H1 (cell line): Measurements from ENCODE around the gene CAPN9. TPM values are rescaled to one million over a fixed set of nuclear protein-coding genes. Genes with fewer than 3 reads are reported as not detected.

ENCODE experiments used
- CTCF ChIA-PET: fragments of 300-600 bp; sonication (Branson Sonifier 250); formaldehyde crosslinking; loops from one replicate; lab custom pipeline; 2021; ENCODE audit not compliant: partially characterized antibody; lab: Charles Lee
- POLR2A ChIA-PET: fragments of 300-600 bp; sonication (Branson Sonifier 250); formaldehyde crosslinking; loops from one replicate; lab custom pipeline; 2021; ENCODE audit warnings: inconsistent platforms; ENCODE audit not compliant: partially characterized antibody; lab: Charles Lee
- DNase-seq, 2 experiments: peaks; one replicate each; pipeline versions ENCODE4 v3.0.0 to v3.0.0-alpha.2; 2010 to 2022; ENCODE audit warnings: low spot score in 2 of 2, low read depth in 1 of 2, mixed read lengths in 1 of 2
- FAIRE-seq: peaks from 2 replicates; lab custom pipeline; 2011; peaks lifted over from hg19 to GRCh38; lab: Jason Lieb, UNC
- H2AFZ ChIP-seq: 2 replicates; pipeline ENCODE4 v1.8.1; 2012; ENCODE audit warnings: low read length, inconsistent platforms
- H2AK5ac ChIP-seq: 2 replicates; pipeline ENCODE4 v1.6.1; 2013; ENCODE audit warnings: low read depth, low read length
- H2BK120ac ChIP-seq: replicated peaks from 2 replicates; pipeline ENCODE3; 2013; ENCODE audit warnings: low read depth, low read length, inconsistent platforms
- H2BK12ac ChIP-seq: 2 replicates; pipeline ENCODE4 v1.6.1; 2013; ENCODE audit warnings: low read depth, low read length
- H2BK15ac ChIP-seq: 2 replicates; pipeline ENCODE4 v1.6.1; 2013; ENCODE audit warnings: low read length
- H2BK20ac ChIP-seq: 2 replicates; pipeline ENCODE4 v1.6.1; 2013; ENCODE audit warnings: low read length
- H2BK5ac ChIP-seq: 2 replicates; pipeline ENCODE4 v1.6.1; 2013; ENCODE audit warnings: low read depth, low read length
- H3K14ac ChIP-seq: 2 replicates; pipeline ENCODE4 v1.6.1; 2013; ENCODE audit warnings: inconsistent platforms; ENCODE audit not compliant: insufficient read length
- H3K18ac ChIP-seq: 2 replicates; pipeline ENCODE4 v1.6.1; 2013; ENCODE audit warnings: low read length; ENCODE audit errors: extremely low read depth
- H3K23ac ChIP-seq: 2 replicates; pipeline ENCODE4 v1.6.1; 2013; ENCODE audit warnings: inconsistent platforms; ENCODE audit not compliant: insufficient read length
- H3K23me2 ChIP-seq: 2 replicates; pipeline ENCODE4 v1.6.1; 2013; ENCODE audit warnings: low read depth, low read length
- H3K27ac ChIP-seq: 2 replicates; pipeline ENCODE4 v1.6.1; 2011; ENCODE audit warnings: low read depth, low read length, inconsistent platforms
- H3K27me3 ChIP-seq, 4 experiments: replicated peaks in 1 of 4; 1 replicate in 1 of 4; 2 replicates in 3 of 4; pipeline versions ENCODE4 v1.6.1 to v1.8.1; 2011 to 2013; ENCODE audit warnings: low read length in 3 of 4, mild to moderate bottlenecking in 3 of 4, inconsistent platforms in 2 of 4, mixed read lengths in 2 of 4, moderate library complexity in 1 of 4; ENCODE audit not compliant: control insufficient read depth in 3 of 4, insufficient read depth in 3 of 4; ENCODE audit errors: extremely low read depth in 1 of 4
- H3K36me3 ChIP-seq, 4 experiments: 2 replicates each; pipeline versions ENCODE4 v1.6.1 to v1.8.1; 2011 to 2013; ENCODE audit warnings: mild to moderate bottlenecking in 4 of 4, low read length in 3 of 4, moderate library complexity in 2 of 4, control low read depth in 1 of 4, inconsistent platforms in 1 of 4; ENCODE audit not compliant: insufficient read depth in 4 of 4, control insufficient read depth in 2 of 4
- H3K4ac ChIP-seq: replicated peaks from 2 replicates; pipeline ENCODE3; 2013; ENCODE audit warnings: low read length, low read depth, mixed read lengths, inconsistent platforms; ENCODE audit not compliant: insufficient read length
- H3K4me1 ChIP-seq, 4 experiments: replicated peaks in 1 of 4; 1 replicate in 1 of 4; 2 replicates in 3 of 4; pipeline versions ENCODE4 v1.6.1 to v1.8.1; 2011 to 2013; ENCODE audit warnings: low read length in 3 of 4, inconsistent platforms in 2 of 4, mixed read lengths in 1 of 4; ENCODE audit not compliant: insufficient read depth in 4 of 4, control insufficient read depth in 3 of 4
- H3K4me2 ChIP-seq, 2 experiments: 2 replicates each; pipeline versions ENCODE4 v1.6.1 to v1.8.1; 2011 to 2013; ENCODE audit warnings: low read depth in 2 of 2, low read length in 2 of 2, control low read depth in 1 of 2, inconsistent platforms in 1 of 2, mild to moderate bottlenecking in 1 of 2; ENCODE audit not compliant: insufficient read depth in 1 of 2
- H3K4me3 ChIP-seq, 4 experiments: fragments of 200-600, 300-600 bp in 1 of 4; sonication (generic), shearing (Covaris generic), sonication (Bioruptor Twin) in 1 of 4; 2 replicates each; pipeline versions ENCODE4 v1.5.1 to v1.8.1; 2011 to 2016; ENCODE audit warnings: low read length in 4 of 4, low read depth in 3 of 4, control low read depth in 2 of 4, inconsistent platforms in 2 of 4, mild to moderate bottlenecking in 2 of 4, mixed read lengths in 1 of 4, moderate library complexity in 1 of 4; ENCODE audit not compliant: insufficient read depth in 2 of 4; ENCODE audit errors: extremely low read depth in 1 of 4
- H3K56ac ChIP-seq: replicated peaks from 2 replicates; pipeline ENCODE3; 2013; ENCODE audit warnings: low read depth, mild to moderate bottlenecking, mixed read lengths, low read length, inconsistent platforms; ENCODE audit not compliant: insufficient read length
- H3K79me1 ChIP-seq: 2 replicates; pipeline ENCODE4 v1.6.1; 2013; ENCODE audit warnings: low read depth, low read length, control low read depth
- H3K79me2 ChIP-seq, 2 experiments: 2 replicates each; pipeline versions ENCODE4 v1.6.1 to v1.8.1; 2012 to 2013; ENCODE audit warnings: low read length in 2 of 2, mild to moderate bottlenecking in 2 of 2, inconsistent platforms in 1 of 2; ENCODE audit not compliant: insufficient read depth in 2 of 2, control insufficient read depth in 1 of 2
- H3K9ac ChIP-seq, 4 experiments: replicated peaks in 1 of 4; 1 replicate in 1 of 4; 2 replicates in 3 of 4; pipeline versions ENCODE4 v1.6.1 to v1.8.1; 2011 to 2013; ENCODE audit warnings: low read depth in 3 of 4, low read length in 3 of 4, control low read depth in 2 of 4, mild to moderate bottlenecking in 2 of 4, moderate library complexity in 2 of 4, inconsistent platforms in 1 of 4; ENCODE audit errors: extremely low read depth in 1 of 4
- H3K9me3 ChIP-seq, 2 experiments: 2 replicates each; pipeline versions ENCODE4 v1.6.1 to v1.8.1; 2012 to 2013; ENCODE audit warnings: mild to moderate bottlenecking in 2 of 2, moderate library complexity in 2 of 2, control low read depth in 1 of 2, inconsistent platforms in 1 of 2, low read depth in 1 of 2, low read length in 1 of 2, mixed read lengths in 1 of 2; ENCODE audit not compliant: insufficient read depth in 2 of 2
- H4K20me1 ChIP-seq, 2 experiments: replicated peaks in 1 of 2; 2 replicates each; pipeline versions ENCODE3 to v1.8.1; 2011 to 2013; ENCODE audit warnings: inconsistent platforms in 2 of 2, low read length in 2 of 2, mild to moderate bottlenecking in 1 of 2; ENCODE audit not compliant: insufficient read depth in 2 of 2, control insufficient read depth in 1 of 2
- H4K5ac ChIP-seq: 2 replicates; pipeline ENCODE4 v1.6.1; 2013; ENCODE audit warnings: low read length, low read depth, mixed read lengths, inconsistent platforms; ENCODE audit not compliant: insufficient read length
- H4K8ac ChIP-seq: 2 replicates; pipeline ENCODE4 v1.8.0; 2013; ENCODE audit warnings: mild to moderate bottlenecking, moderate library complexity, low read length, inconsistent platforms; ENCODE audit not compliant: insufficient read depth; ENCODE audit errors: extremely low read depth
- H4K91ac ChIP-seq: replicated peaks from 2 replicates; pipeline ENCODE3; 2013; ENCODE audit warnings: low read length, mixed read lengths, inconsistent platforms; ENCODE audit not compliant: insufficient read length
- KDM1A ChIP-seq: fragments of 200-600, 300-600 bp; sonication (generic); IDR thresholded peaks from 2 replicates; pipeline ENCODE4 v1.7.1; 2016; ENCODE audit warnings: mild to moderate bottlenecking, low read length, borderline replicate concordance
- WGBS, 2 experiments: shearing (Covaris generic) in 1 of 2; methylation state at CpG; one replicate each; pipeline versions ENCODE4 v1.1.6 to v1.1.7; 2013 to 2015; ENCODE audit warnings: low lambda C conversion rate in 2 of 2, mixed read lengths in 2 of 2, inconsistent platforms in 1 of 2, low coverage in 1 of 2, missing lambda C conversion rate in 1 of 2; ENCODE audit not compliant: insufficient replicate concordance in 2 of 2, insufficient coverage in 1 of 2, insufficient read length in 1 of 2; ENCODE audit errors: extremely low coverage in 1 of 2, missing lambda C conversion rate in 1 of 2; 5-methylcytosine and 5-hydroxymethylcytosine counted together
- polyA plus RNA-seq, 7 experiments: library from polyadenylated mRNA; depleted of rRNA in 3 of 7; stranded (reverse) in 5 of 7; unstranded in 2 of 7; fragments of >200 nt in 5 of 7; fragments of 200-250 nt in 2 of 7; gene quantifications; 1 replicate in 5 of 7; 2 replicates in 1 of 7; 4 replicates in 1 of 7; pipeline versions ENCODE4 v1.2.1 to v1.2.3, GENCODE V29; 2011 to 2013; ENCODE audit warnings: missing spikeins in 2 of 7, mixed read lengths in 2 of 7
- total RNA-seq: library from RNA; stranded (reverse); fragmentation: NEBNext Ultra II Directional; extraction: Animal tissue kit (Norgen Biotek cat#: 25700); gene quantifications from 2 replicates; pipeline ENCODE4 v1.2.1, GENCODE V29; 2021

CAPN9 gene
- total and polyA plus RNA-seq, 2 of the 8 experiments (the other 6 are each of a cell fraction or from before 2014, with no cell fraction given), result 0.22 to 0.76 TPM

- no peaks in the 10 kb centered on the region for H3K27me3 ChIP-seq
- no peak overlapping the region for H2BK5ac ChIP-seq
- H3K56ac ChIP-seq, result no peak overlapping the region
- H3K4me1 ChIP-seq, result peaks cover 0 to 4% (median 0%) of the 10 kb centered on the region in 4 experiments; a peak in 2 of 7 replicates
- no peak overlapping the region for H4K91ac ChIP-seq
- H2BK12ac ChIP-seq, result no peak overlapping the region
- no peak for FAIRE-seq
- DNase-seq, result no peak
- H4K5ac ChIP-seq, result no peak overlapping the region
- no peak overlapping the region for H2BK120ac ChIP-seq
- H3K18ac ChIP-seq, result no peak overlapping the region
- H3K23ac ChIP-seq, result no peak overlapping the region
- no peaks in the 10 kb centered on the region for H3K79me2 ChIP-seq
- no peak overlapping the region for H3K4ac ChIP-seq
- H2BK20ac ChIP-seq, result no peak overlapping the region
- no peaks in the 10 kb centered on the region for H3K36me3 ChIP-seq
- no peak overlapping the region for H3K9ac ChIP-seq
- no peak for TF ChIP-seq KDM1A
- TF ChIP-seq, all 59 proteins: peak for 0
- Histone ChIP-seq H3K4me2 (no peak overlapping the region), H2BK15ac (no peak overlapping the region), H4K20me1 (no peaks in the 10 kb centered on the region), H2AK5ac (no peak overlapping the region), H3K27ac (no peak overlapping the region), H3K4me3 (no peak overlapping the region), H4K8ac (0 out of 2 replicates have a peak overlapping the region, but pooled peaks have one; percentile 36), H3K14ac (no peak overlapping the region), H3K23me2 (no peaks in the 10 kb centered on the region), H3K9me3 (0 out of 4 replicates have a peak, but pooled peaks cover 0 to 3% of the 10 kb centered on the region in 2 experiments), H3K79me1 (no peaks in the 10 kb centered on the region), H2AFZ (no peak overlapping the region)
- ChIA-PET POLR2A (interaction anchor here (1.8 kb wide), 1 partner anchor 9 kb away, joined by 3 read pairs; no protein-coding TSS in a partner anchor), CTCF (interaction anchor here (0.8 to 6.2 kb wide), 11 partner anchors 9 to 47 kb away, joined by 3 to 36 read pairs (median 4); partner anchors contain the start of genes AGT and CAPN9)
- 87% methylated on average over 8 of the region's 8 CpGs; no CpG with 5 or more reads in 1 of the 2 experiments for WGBS, 2 experiments
Observed at GRCh38 chr1:230761443-230762167, 14.4 kb downstream of the CAPN9 start.
